Activated T-helper 1 cell treated with Interleukin-2 at 50 U/mL for 16 hours (primary cell): Measurements from ENCODE around the gene EML6.
"Not testable (repeated sequence)": the region's sequence is repeated elsewhere in the genome, so short reads cannot be mapped to it uniquely, and the experiment has no call there.

Experiments used
- DNase-seq: peaks from one replicate; pipeline ENCODE4 v3.0.0-alpha.2; 2020; ENCODE audit warnings: low read depth

The EML6 gene

GRCh38 chr2:54965425-54965824 is 242.0 kb downstream of the EML6 start:
- no peak for DNase-seq

DNA sequence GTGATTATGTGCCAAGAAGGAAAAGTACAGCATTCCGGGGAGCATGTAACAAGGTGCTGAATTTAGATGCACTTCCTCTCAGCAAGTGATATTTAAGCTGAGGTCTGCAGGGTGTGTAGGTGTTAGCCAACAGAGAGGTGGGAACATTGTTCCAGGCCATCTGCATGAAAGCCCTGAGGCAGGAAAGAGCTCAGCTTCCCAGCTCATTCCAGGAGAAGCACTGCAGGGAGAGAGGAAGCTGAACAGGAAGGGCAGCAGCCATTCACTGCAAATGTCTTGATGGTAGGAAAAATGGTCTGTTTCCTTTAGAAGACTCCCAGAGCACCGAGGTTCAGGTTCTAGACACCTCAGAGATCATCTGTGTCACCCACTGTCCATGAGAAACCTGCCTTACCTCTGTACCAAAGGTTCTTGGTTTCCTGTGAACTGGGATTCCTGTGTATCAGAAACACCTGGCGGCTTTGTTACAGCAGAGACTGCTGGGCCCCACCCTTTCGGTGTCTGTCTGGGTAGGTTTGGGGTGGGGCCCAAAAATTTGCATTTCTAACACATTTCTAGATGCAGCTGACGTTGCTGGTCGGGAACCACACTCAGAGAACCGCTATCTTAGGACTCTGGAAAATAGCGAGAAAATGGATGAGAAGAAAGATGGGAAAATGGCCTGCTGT is 242.8 kb downstream of the EML6 start:
- DNase-seq = no peak

GRCh38 chr2:54966837-54967236 is 243.4 kb downstream of the EML6 start:
- DNase-seq = no peak

DNA sequence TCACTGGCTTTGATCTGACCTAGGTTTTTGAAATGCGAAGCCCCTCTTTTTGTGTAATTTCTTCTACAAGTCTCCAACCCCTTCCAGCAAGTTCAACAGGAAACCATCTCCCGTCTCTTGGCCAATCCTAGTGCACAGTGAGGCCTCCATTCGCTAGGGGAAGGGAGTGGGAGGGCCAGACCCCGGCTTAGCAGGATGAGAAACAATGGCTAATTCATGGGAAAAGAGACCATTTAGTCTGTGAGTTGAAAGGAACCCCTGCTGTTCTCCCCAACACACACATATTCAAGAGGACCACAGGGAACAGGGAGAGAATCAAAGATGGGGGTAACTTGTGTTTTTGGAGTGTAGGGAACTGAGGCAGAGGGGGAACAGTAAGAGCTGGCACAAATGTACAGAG is 243.8 kb downstream of the EML6 start:
- DNase-seq = no peak

GRCh38 chr2:54967759-54968365 is 244.4 kb downstream of the EML6 start:
- no peak for DNase-seq

DNA sequence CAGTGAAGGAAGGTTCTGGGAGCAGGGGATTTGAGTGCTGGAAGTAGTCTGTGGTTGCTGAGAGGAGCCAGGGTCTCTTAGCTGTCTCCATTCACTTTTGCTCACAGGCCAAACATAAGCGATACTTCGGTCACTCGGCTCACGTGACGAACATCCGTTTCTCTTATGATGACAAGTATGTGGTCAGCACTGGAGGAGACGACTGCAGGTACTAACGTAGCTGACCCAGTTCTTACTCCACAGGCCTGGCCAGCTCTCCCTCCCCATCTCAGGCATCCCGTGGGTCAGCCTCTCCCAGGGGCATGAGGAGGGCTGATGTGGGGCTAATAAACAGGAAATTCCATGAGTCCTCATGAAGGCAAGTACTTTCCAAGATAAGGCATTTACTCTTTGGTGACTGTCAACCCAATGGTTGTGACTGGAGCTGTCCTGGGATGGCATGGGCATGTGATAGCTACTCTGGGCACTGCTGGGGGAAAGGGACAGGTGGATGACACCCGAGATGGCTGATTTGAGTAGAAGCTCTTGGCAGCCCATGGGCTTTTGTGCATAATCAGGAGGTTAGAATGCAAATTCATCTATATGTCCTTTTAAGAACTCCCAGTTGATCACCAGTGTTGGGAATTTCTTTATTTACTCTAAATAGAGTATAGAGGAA is 245.2 kb downstream of the EML6 start:
- no peak for DNase-seq

- no peak for DNase-seq
These were observed 246.0 kb downstream of the EML6 start for GRCh38 chr2:54969295-54969939.

DNA sequence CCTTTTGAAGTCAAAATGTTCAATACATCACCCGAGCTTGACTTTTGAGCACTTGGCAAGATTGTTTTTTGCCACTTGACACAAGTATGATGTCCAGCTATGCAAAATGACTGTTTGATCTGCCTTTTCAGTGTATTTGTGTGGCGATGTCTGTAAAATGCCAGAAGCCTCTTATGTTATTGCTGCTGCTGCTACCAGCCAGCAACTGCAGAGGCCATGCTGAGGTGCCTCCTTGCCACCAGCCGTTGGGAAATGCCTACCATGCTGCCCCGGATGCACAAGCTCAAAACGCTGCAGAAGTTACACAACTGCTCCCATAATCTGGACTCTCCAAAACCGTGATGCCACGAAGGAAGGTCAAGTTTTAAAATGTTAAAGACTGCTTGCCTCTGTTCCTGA is 246.5 kb downstream of the EML6 start:
- no peak for DNase-seq

GRCh38 chr2:54975175-54975574 is 251.7 kb downstream of the EML6 start:
- DNase-seq = no peak

DNA sequence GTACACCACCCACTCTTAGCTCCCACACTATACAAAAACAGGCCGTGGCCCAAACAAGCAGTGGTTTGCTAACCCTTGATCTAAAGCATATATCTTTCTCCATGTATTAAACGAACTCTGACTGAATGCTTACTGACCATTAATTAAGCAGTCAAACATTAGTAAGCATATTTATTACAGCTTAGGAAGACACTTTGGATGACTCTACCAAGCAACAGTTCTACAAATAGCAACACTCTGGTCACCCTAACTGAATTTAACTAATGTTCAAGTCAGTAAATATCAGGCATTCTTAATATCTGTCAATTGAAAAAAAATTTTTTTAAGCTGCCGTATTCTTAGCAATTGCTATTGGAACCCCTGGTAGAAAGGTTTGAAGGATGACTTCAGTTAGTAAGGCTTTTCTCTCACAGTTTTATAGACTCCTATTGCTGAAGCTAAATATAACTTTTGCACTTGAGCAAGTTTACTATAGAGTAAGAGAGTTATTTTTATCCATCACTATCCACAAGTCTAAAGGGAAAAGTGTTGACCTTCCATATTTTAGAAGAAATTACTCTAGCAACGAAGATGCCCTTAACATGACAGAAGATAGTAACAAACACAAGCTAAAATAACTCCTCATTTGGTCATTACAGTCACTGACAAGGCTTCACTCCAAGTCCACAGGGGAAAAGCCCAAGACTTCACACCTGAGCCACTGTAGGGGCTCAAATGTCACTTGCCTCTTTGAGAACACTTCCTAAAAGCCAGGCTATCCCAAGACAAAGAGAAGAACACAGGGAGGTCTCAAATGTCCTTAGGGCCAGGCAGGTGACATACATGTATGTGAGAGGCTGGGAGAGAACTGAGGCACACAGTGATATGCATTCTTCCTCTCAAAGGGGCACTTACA is 252.4 kb downstream of the EML6 start:
- DNase-seq = no peak

DNA sequence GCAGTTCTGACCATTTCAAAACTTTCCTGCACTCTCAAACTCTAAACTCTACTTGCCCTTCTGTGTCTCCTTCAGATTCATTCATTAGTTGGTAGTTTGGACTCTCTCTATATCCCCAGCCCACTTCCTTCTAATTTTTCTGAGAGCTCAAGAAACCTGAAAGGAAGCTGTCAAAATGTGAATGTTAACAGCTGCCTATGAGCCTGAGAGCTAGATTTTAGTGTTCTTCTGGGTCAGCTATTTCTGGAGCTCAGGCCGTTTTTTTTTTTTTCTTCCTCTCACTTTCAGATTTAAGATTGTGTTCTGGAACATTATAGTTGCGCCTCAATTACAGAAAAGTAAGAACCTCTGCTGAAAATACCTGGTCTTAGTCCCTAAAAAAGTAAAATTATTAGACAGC is 253.7 kb downstream of the EML6 start:
- DNase-seq = no peak

- DNase-seq = no peak
These were observed 256.0 kb downstream of the EML6 start for GRCh38 chr2:54979321-54980044.

DNA sequence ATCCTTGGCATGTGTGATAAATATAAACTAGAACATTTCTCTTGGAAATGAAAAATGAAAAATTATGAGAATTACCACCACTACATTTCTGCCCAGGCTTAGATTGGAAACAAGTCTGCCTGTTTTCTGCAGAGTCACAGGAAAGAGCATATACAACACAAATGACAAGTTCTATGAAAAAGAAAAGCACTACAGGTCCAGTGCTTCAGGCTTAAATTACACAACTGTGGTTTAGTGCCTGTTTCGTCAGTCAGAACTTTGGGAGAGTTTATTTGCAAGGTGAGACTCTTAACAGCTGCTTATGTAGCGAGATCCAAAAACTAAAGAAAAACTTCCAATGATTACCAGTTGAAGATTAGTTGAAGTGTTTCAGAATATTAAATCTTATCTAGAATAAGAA is 257.9 kb downstream of the EML6 start:
- no peak for DNase-seq

- no peak for DNase-seq
These were observed 260.1 kb downstream of the EML6 start for GRCh38 chr2:54983345-54984220.

DNA sequence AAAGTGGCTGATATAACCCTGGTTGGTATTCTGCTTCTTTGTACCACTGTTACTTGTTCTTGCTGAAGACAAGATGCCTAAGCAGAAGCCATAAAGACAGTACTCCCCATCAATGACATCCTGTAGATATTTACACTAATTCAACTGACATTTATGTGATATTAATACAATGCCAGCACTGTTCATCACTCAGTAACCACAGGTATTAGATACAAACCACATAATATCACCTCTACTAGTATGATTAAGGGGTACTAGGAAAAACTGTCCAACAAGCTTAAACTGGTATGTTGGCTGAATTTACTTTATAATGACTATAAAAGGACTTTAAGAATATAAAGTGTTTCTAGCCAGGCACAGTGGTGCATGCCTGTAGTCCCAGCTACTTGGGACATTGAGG is 261.0 kb downstream of the EML6 start:
- no peak for DNase-seq

GRCh38 chr2:54986264-54986663 is 262.8 kb downstream of the EML6 start:
- no peak for DNase-seq

DNA sequence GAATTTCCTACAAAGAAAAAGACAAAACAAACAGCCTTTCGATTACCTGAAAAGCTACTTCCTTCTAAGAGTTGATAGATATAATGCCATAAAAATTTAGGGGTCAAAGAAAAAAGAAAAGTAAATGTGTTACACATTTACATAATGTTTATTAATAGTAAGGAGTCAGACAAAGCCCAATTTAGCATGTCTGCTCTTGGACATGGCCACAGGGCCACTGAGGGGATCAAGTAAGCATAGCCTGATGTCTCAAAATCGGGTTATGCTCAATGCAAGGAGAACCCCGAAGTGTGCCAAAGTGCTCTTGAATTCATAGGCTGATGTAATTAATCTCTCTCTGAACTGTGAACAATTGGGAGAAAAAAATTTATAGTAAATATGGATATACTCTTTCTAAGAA is 265.1 kb downstream of the EML6 start:
- no peak for DNase-seq

DNA sequence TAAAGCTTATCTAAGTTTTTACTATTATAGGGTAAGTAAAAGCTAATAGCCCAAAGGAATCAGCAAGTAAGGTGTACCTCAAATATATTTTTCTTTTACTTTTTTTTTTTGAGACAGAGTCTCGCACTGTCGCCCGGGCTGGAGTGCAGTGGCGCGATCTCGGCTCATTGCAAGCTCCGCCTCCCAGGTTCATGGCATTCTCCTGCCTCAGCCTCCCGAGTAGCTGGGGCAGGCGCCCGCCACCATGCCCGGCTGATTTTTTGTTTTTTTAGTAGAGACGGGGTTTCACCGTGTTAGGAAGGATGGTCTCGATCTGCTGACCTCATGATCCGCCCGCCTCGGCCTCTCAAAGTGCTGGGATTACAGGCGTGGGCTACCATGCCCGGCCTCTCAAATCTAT is 267.2 kb downstream of the EML6 start:
- not testable (repeated sequence) for DNase-seq

- no peak for DNase-seq
These were observed 272.1 kb downstream of the EML6 start for GRCh38 chr2:54995553-54995952.

DNA sequence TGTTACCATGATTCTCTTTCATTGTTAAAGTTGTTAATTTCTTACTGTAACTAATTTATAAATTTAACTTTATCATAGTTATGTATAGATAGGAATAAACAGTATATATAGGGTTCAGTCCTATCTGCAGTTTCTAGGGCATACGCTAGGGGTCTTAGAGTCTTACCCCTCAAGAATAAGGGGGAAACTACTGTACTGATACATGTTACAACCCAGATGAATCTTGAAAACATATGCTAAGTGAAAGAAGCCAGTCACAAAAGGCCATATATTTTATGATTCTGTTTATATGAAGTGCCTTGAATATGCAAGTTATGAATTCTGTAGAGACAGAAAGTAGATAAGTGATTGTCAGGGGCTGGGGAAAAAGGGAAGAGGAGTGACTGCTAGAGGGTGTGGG is 274.4 kb downstream of the EML6 start:
- no peak for DNase-seq
